IPS-20b (cell line): ENCODE measurements around the gene ARMC7.

ENCODE experiments used
- H3K27ac ChIP-seq: one replicate; pipeline ENCODE4 v1.5.1; 2013; ENCODE audit warnings: low read length
- H3K27me3 ChIP-seq: 2 replicates; pipeline ENCODE4 v1.6.1; 2013; ENCODE audit warnings: mild to moderate bottlenecking, low read length, inconsistent platforms; ENCODE audit not compliant: insufficient read depth
- H3K36me3 ChIP-seq: 2 replicates; pipeline ENCODE4 v1.6.1; 2013; ENCODE audit warnings: low read depth, mild to moderate bottlenecking, inconsistent platforms, low read length, moderate library complexity; ENCODE audit not compliant: insufficient read depth
- H3K4me1 ChIP-seq: 2 replicates; pipeline ENCODE4 v1.6.1; 2013; ENCODE audit warnings: mild to moderate bottlenecking, control low read depth, inconsistent platforms, low read length, moderate library complexity; ENCODE audit not compliant: insufficient read depth
- H3K4me3 ChIP-seq: 2 replicates; pipeline ENCODE4 v1.5.1; 2013; ENCODE audit warnings: mild to moderate bottlenecking, low read length, inconsistent platforms
- H3K9ac ChIP-seq: 2 replicates; pipeline ENCODE4 v1.6.1; 2013; ENCODE audit warnings: low read depth, mild to moderate bottlenecking, inconsistent platforms, low read length, moderate library complexity
- H3K9me3 ChIP-seq: 2 replicates; pipeline ENCODE4 v1.6.1; 2013; ENCODE audit warnings: mild to moderate bottlenecking, low read depth, low read length, inconsistent platforms; ENCODE audit not compliant: insufficient read depth

The ARMC7 gene

DNA sequence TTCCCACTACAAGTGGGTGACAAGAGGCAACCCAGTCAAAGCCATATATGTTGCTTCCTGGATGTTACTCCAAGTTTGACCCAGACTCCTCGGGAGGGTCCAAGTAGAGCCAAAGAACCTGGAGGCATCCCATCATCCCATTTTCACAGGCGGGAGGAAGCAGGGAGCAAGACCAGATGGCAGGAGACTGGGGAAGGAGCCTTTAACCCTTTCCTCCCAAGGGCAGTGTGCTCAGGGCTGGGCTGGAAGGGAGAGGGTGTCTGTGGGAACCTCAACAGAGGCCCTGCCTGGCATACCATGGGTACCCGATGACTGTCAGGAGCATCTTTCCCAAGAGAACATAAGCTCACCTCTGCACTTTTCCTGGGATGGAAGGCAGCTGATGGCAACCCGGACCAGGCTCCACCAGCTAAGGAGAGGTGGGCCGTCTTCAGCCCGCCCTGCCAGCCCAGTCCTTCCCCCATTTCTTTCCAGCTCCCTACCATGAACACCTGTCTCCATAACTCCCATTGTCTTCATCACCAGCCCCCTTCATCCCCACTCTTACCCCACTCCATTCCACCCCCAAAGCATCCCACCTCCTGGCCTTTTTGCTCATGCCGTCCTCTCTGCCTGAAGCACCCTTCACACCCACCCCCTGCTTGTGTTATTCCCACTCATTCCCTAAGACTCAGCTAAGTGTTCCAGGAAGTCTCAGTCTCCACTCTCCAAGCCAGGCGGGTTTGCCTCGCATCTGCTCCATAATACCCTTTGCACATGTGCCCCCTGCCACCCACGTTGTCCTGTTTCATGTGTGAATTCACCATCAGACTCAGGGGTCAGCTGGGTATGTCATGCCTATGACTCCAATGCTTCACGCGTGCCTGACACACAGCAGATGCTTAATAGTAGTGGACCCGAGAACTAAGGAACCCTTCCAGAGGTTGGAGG, 27.9 kb upstream of the ARMC7 start:
- Histone ChIP-seq H3K27ac (no peak overlapping the region), H3K9me3 (no peaks in the 10 kb centered on the region), H3K9ac (no peak overlapping the region), H3K36me3 (no peaks in the 10 kb centered on the region), H3K27me3 (no peaks in the 10 kb centered on the region), H3K4me3 (no peak overlapping the region), H3K4me1 (peaks cover 18% of the 10 kb centered on the region; the same call in 1 of the 2 replicates)

GRCh38 chr17:75082683-75083082, 27.1 kb upstream of the ARMC7 start:
- Histone ChIP-seq H3K4me3 (no peak overlapping the region), H3K9ac (no peak overlapping the region), H3K27me3 (no peaks in the 10 kb centered on the region), H3K9me3 (no peaks in the 10 kb centered on the region), H3K27ac (no peak overlapping the region), H3K36me3 (no peaks in the 10 kb centered on the region), H3K4me1 (peaks cover 18% of the 10 kb centered on the region; the same call in 1 of the 2 replicates)

- no peaks in the 10 kb centered on the region for H3K27me3 ChIP-seq
- no peak overlapping the region for H3K27ac ChIP-seq
- H3K4me1 ChIP-seq = peaks cover 12% of the 10 kb centered on the region; the same call in 1 of the 2 replicates
- H3K4me3 ChIP-seq = no peak overlapping the region
- no peaks in the 10 kb centered on the region for H3K9me3 ChIP-seq
- H3K9ac ChIP-seq = no peak overlapping the region
- no peaks in the 10 kb centered on the region for H3K36me3 ChIP-seq
Measured at GRCh38 chr17:75084039-75084660, 25.6 kb upstream of the ARMC7 start.

GRCh38 chr17:75086496-75087181, 23.1 kb upstream of the ARMC7 start:
- H3K4me1 ChIP-seq = peaks cover 23% of the 10 kb centered on the region

GRCh38 chr17:75087182-75087557, 22.6 kb upstream of the ARMC7 start:
- Histone ChIP-seq H3K27ac (peak overlapping the region; percentile 82), H3K4me1 (peaks cover 27% of the 10 kb centered on the region)

More at GRCh38 chr17:75086496-75087181, 23.1 kb upstream of the ARMC7 start:
- H3K36me3 ChIP-seq = no peaks in the 10 kb centered on the region
- H3K9me3 ChIP-seq = no peaks in the 10 kb centered on the region
- no peaks in the 10 kb centered on the region for H3K27me3 ChIP-seq
- H3K4me3 ChIP-seq = peak overlapping the region; percentile 77; the same call in 1 of the 2 replicates
- H3K9ac ChIP-seq = peak overlapping the region; percentile 86; the same call in 1 of the 2 replicates
- peak overlapping the region; percentile 82 for H3K27ac ChIP-seq

GRCh38 chr17:75087558-75088453, 22.0 kb upstream of the ARMC7 start, which contains the start of gene SLC16A5:
SLC16A5 (plus strand) TSS chr17:75087954; CDS start chr17:75093637, 5,683 bp downstream.
- Histone ChIP-seq H3K36me3 (no peaks in the 10 kb centered on the region), H3K4me1 (peaks cover 23% of the 10 kb centered on the region), H3K9ac (peak within 1 kb of the TSS; percentile 86; the same call in 1 of the 2 replicates), H3K9me3 (no peaks in the 10 kb centered on the region), H3K27me3 (no peaks in the 10 kb centered on the region), H3K27ac (peak within 1 kb of the TSS; percentile 82), H3K4me3 (peak within 1 kb of the TSS; percentile 77)

More at GRCh38 chr17:75087182-75087557, 22.6 kb upstream of the ARMC7 start:
- Histone ChIP-seq H3K27me3 (no peaks in the 10 kb centered on the region), H3K9me3 (no peaks in the 10 kb centered on the region), H3K36me3 (no peaks in the 10 kb centered on the region), H3K4me3 (peak overlapping the region; percentile 77), H3K9ac (peak overlapping the region; percentile 86; the same call in 1 of the 2 replicates)

GRCh38 chr17:75088465-75089417, 21.0 kb upstream of the ARMC7 start:
- peak overlapping the region; percentile 86; the same call in 1 of the 2 replicates for H3K9ac ChIP-seq
- peak overlapping the region; percentile 44 for H3K27ac ChIP-seq
- no peaks in the 10 kb centered on the region for H3K27me3 ChIP-seq
- H3K4me3 ChIP-seq = peak overlapping the region; percentile 77
- H3K4me1 ChIP-seq = peaks cover 23% of the 10 kb centered on the region
- no peaks in the 10 kb centered on the region for H3K36me3 ChIP-seq
- H3K9me3 ChIP-seq = no peaks in the 10 kb centered on the region

DNA sequence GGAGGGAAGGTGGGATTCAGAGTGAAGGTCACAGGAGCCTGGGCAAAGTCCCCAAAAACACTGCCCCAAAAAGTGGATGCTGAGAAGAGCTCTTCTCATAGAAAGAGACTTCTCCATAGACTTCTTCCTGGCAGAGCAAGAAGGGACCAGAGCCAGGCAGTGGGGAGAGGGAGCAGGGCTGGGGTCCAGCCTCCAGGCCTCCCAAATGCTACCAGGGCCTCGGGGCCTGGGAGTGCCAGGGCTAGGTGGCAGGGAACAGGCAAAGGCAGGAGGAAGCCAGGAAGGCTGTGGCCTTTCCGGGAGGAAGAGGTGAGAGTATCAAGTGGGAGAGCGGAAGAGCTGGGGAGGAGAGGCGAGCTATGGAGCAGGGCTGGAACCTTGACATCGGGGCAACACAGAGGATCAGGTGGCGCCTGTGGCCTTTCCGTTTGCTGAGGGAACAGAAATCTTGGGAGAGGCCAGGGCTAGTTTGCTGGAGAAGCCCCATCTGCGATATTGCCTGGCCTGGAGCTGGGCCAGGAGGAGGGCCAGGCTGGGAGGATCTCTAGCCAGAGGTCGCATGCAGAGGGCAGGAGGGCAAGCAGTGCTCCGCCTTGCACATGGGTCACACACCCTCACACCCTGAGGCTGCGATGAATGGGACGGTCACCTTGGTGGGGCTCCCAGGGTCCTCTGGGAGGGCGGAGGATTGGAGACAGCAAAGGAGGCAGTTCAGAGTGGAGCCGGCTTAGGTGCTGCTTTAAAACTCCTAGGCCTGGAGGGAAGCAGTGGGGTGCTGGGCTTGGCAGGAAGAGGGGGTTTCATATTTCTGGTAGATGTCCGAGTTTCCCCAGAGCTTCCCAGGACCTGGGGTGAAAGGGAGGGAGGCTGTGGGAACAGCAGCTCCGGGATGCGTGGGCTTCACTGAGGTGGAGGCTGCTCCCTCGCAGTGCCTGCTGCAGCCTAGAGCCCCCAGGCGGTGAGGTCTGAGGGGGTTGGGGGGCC, 18.6 kb upstream of the ARMC7 start:
- H3K27me3 ChIP-seq = no peaks in the 10 kb centered on the region
- H3K4me3 ChIP-seq = no peak overlapping the region
- no peaks in the 10 kb centered on the region for H3K36me3 ChIP-seq
- H3K9me3 ChIP-seq = no peaks in the 10 kb centered on the region
- H3K9ac ChIP-seq = peak overlapping the region; percentile 56
- peaks cover 23% of the 10 kb centered on the region for H3K4me1 ChIP-seq
- no peak overlapping the region for H3K27ac ChIP-seq

DNA sequence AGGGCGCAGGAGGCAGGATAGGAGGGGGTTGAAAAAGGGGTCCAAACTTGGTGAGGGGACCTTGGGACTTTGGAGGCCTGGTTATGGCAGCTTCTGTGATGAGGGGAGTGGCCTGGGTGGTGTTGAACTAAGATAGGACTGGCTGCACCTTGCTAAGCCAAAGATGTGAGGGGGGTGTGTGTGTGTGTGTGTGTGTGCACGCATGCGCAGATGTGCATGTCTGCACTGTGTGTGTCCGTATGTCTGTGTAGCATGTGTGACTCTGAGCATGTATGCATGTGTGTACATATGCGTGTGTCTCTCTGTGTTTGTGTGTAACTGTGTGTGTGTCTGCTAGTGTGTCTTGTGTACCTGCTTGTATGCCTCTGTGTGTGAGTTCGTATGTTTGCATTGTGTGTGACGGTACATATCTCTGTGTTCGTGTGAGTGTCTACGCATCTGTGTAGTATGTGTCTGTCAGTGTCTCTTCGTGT, 17.9 kb upstream of the ARMC7 start:
- Histone ChIP-seq H3K36me3 (no peaks in the 10 kb centered on the region), H3K4me3 (no peak overlapping the region), H3K27me3 (no peaks in the 10 kb centered on the region), H3K4me1 (peaks cover 21% of the 10 kb centered on the region), H3K27ac (no peak overlapping the region), H3K9ac (no peak overlapping the region), H3K9me3 (no peaks in the 10 kb centered on the region)
